ENCODE data around the gene ADARB1.

GRCh38 chr21:45168522-45168921 lies 94.1 kb downstream of the ADARB1 start:
- TF ChIP-seq YY1 (IDR thresholded peaks at IDR 0.05; ENCODE audit: borderline replicate concordance in 1 of 3, control insufficient read depth in 1 of 3, extremely low read depth in 1 of 3, insufficient read depth in 3 of 3, insufficient read length in 1 of 3, insufficient replicate concordance in 2 of 3, low read depth in 1 of 3, low read length in 2 of 3) (no peak), JUND (IDR thresholded peaks at IDR 0.05; ENCODE audit: borderline replicate concordance, low read depth, low read length) (no peak), JUND (tag; IDR thresholded peaks at IDR 0.05; ENCODE audit: borderline replicate concordance, low read depth, low read length) (no peak), CTCF (IDR thresholded peaks at IDR 0.05 in 2 of 3, conservative IDR thresholded peaks at IDR 0.05 in 1 of 3; ENCODE audit: insufficient read depth in 2 of 3, low read depth in 1 of 3, low read length in 3 of 3) (no peak)

Data from K562 (cell line).